Astrocyte (in vitro differentiated cells and primary cell): ENCODE results near the gene CYP19A1.

Experiments
- EZH2 ChIP-seq: IDR thresholded peaks from 2 replicates; pipeline ENCODE4 v1.6.1; 2012; ENCODE audit warnings: mild to moderate bottlenecking, low read length, inconsistent platforms; ENCODE audit not compliant: insufficient read depth
- TF ChIP-seq, protein P1 (sequence below): IDR thresholded peaks from 2 replicates; pipeline ENCODE4 v1.5.1; 2011; ENCODE audit warnings: low read depth, mild to moderate bottlenecking, inconsistent platforms, low read length, moderate library complexity; ENCODE audit not compliant: insufficient read depth

DNA sequence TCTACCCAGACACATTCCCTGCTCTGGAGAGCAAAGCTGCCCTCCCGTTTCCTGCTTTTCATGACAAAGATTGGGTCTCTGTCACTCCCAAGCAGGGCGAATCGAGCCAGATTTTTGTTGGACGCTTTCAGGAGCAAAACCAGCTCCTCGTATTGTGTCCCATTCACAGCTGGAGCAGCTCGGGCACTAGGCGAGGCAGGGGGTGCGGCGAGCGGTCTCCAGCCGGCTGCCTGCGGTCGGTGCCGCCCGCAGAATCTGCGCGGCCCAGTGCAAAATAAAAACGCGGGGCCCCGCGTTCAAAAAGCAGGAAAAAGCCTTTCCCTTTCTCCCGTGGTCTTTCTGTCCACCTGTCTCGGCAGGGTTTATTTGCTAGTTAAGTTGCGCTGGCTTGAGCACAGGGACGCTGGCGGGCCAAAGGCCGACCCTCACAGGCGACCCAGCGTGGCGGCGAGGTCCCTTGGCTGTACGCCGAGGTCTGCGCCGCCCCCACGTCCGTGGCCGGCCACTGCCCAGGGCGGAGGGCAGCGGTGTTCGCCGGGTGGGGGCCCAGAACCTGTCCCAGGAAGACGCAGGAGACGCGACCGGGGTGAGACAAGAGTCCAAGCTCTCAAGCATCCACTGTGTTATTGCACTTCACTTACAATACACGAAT lies 71.2 kb downstream of the CYP19A1 start:
- TF ChIP-seq, protein P1, sequence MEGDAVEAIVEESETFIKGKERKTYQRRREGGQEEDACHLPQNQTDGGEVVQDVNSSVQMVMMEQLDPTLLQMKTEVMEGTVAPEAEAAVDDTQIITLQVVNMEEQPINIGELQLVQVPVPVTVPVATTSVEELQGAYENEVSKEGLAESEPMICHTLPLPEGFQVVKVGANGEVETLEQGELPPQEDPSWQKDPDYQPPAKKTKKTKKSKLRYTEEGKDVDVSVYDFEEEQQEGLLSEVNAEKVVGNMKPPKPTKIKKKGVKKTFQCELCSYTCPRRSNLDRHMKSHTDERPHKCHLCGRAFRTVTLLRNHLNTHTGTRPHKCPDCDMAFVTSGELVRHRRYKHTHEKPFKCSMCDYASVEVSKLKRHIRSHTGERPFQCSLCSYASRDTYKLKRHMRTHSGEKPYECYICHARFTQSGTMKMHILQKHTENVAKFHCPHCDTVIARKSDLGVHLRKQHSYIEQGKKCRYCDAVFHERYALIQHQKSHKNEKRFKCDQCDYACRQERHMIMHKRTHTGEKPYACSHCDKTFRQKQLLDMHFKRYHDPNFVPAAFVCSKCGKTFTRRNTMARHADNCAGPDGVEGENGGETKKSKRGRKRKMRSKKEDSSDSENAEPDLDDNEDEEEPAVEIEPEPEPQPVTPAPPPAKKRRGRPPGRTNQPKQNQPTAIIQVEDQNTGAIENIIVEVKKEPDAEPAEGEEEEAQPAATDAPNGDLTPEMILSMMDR = no peak
- TF ChIP-seq EZH2 = peak; percentile 54
